ENCODE data around the gene TMEM205.

TMEM205 gene

GRCh38 chr19:11295665-11296245 is 50.3 kb downstream of the TMEM205 start, which contains the start of gene TSPAN16:
TSPAN16 (plus strand) TSS chr19:11296160; CDS start chr19:11296298, 138 bp downstream.
- DNase-seq = no peak

GRCh38 chr19:11295180-11295579 is 50.9 kb downstream of the TMEM205 start:
- no peak for DNase-seq

GRCh38 chr19:11293433-11294389 is 52.4 kb downstream of the TMEM205 start:
- DNase-seq = peak; percentile 60

Measured in SHP77 treated with DMSO at 0.1 percent for 48 hours (cell line).